Measurements from ENCODE around the gene SRCAP.

The SRCAP gene

DNA sequence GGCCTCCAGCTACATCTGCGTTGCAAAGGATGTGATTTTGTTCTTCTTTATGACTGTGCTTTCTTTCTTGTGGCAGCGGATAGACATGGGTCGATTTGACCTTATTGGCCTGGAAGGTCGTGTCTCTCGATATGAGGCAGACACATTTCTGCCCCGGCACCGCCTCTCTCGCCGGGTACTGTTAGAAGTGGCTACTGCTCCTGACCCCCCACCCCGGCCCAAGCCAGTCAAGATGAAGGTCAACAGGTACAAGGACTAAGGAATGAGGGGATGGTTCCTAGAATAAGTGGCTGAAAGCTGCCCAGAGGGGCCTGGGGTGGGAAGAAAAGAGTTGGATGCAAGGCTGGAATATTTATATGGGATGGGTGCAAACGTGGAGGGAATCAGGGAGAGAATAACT lies 21.1 kb downstream of the SRCAP start:
- H3K9me3 ChIP-seq (ENCODE audit: control insufficient read depth, low read length) = no peaks in the 10 kb centered on the region

DNA sequence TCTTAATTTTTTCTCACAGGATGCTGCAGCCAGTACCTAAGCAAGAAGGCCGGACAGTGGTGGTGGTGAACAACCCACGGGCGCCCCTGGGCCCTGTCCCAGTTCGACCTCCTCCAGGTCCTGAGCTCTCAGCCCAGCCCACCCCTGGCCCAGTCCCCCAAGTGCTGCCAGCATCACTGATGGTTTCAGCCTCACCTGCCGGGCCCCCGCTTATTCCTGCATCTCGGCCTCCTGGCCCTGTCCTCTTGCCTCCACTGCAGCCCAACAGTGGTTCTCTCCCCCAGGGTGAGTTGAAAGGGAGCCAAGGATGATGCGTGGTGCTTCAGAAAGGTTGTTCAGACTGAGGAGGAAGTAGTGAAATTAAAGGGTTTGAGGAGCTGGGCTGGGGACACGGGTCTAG lies 21.7 kb downstream of the SRCAP start:
- Histone ChIP-seq H3K4me3 (ENCODE audit: insufficient read depth, low read depth, low read length) (no peak overlapping the region), H3K4me1 (ENCODE audit: control insufficient read depth, insufficient read depth, low read length) (no peaks in the 10 kb centered on the region), H3K27ac (ENCODE audit: insufficient read depth, low read depth, low read length, poor library complexity, severe bottlenecking) (no peak overlapping the region), H3K36me3 (ENCODE audit: control insufficient read depth, insufficient read depth, low read length) (peaks cover 74% of the 10 kb centered on the region), H3K27me3 (ENCODE audit: control insufficient read depth, insufficient read depth, low read length, poor library complexity, severe bottlenecking) (no peaks in the 10 kb centered on the region), H3K9me3 (ENCODE audit: control insufficient read depth, low read length) (no peaks in the 10 kb centered on the region)
- WGBS, 2 experiments = 94 to 96% methylated on average over 8 of the region's 9 CpGs

More for the DNA sequence above, 21.1 kb downstream of the SRCAP start:
- Histone ChIP-seq H3K36me3 (ENCODE audit: control insufficient read depth, insufficient read depth, low read length) (peaks cover 71% of the 10 kb centered on the region), H3K27ac (ENCODE audit: insufficient read depth, low read depth, low read length, poor library complexity, severe bottlenecking) (no peak overlapping the region), H3K4me3 (ENCODE audit: insufficient read depth, low read depth, low read length) (no peak overlapping the region), H3K27me3 (ENCODE audit: control insufficient read depth, insufficient read depth, low read length, poor library complexity, severe bottlenecking) (no peaks in the 10 kb centered on the region), H3K4me1 (ENCODE audit: control insufficient read depth, insufficient read depth, low read length) (no peaks in the 10 kb centered on the region)
- 95 to 96% methylated on average over 11 of the region's 11 CpGs for WGBS, 2 experiments

DNA sequence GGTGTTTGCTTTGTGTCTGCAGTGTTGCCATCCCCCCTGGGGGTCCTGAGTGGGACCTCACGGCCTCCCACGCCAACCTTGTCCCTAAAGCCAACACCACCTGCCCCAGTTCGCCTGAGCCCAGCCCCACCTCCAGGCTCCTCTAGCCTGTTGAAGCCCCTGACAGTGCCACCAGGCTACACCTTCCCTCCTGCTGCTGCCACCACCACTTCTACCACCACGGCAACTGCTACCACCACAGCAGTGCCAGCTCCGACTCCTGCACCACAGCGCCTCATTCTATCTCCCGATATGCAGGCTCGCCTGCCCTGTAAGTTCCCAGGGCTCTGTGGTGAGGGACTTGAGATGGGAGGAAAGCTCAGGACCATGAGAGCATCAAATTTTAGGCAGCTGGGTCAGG lies 22.2 kb downstream of the SRCAP start:
- H3K9me3 ChIP-seq (ENCODE audit: control insufficient read depth, low read length) = no peaks in the 10 kb centered on the region
- no peak overlapping the region for H3K27ac ChIP-seq (ENCODE audit: insufficient read depth, low read depth, low read length, poor library complexity, severe bottlenecking)
- no peaks in the 10 kb centered on the region for H3K4me1 ChIP-seq (ENCODE audit: control insufficient read depth, insufficient read depth, low read length)
- H3K36me3 ChIP-seq (ENCODE audit: control insufficient read depth, insufficient read depth, low read length) = peaks cover 73% of the 10 kb centered on the region
- WGBS, 2 experiments = 95 to 97% methylated on average over 8 of the region's 8 CpGs
- no peak overlapping the region for H3K4me3 ChIP-seq (ENCODE audit: insufficient read depth, low read depth, low read length)
- H3K27me3 ChIP-seq (ENCODE audit: control insufficient read depth, insufficient read depth, low read length, poor library complexity, severe bottlenecking) = no peaks in the 10 kb centered on the region

DNA sequence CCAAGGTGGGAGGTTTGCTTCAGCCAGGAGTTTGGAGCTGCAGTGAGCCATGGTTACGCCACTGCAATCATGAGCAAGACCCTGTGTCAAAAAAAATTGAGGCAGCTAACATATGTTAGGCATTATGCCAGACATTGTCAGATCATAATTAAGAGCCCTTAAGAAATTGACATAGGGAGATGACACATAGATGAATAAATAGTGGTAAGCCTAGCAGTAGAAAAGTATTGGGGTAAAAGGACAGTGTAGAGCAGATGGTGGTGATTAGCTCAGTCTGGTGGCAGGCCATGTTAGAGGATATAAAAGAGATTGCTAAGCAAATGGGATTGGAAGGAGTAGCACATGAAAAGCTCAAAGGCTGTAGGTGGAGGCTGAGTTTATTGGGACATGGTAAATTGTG lies 22.6 kb downstream of the SRCAP start:
- no peak overlapping the region for H3K27ac ChIP-seq (ENCODE audit: insufficient read depth, low read depth, low read length, poor library complexity, severe bottlenecking)
- peaks cover 72% of the 10 kb centered on the region for H3K36me3 ChIP-seq (ENCODE audit: control insufficient read depth, insufficient read depth, low read length)
- no peak overlapping the region for H3K4me3 ChIP-seq (ENCODE audit: insufficient read depth, low read depth, low read length)
- H3K27me3 ChIP-seq (ENCODE audit: control insufficient read depth, insufficient read depth, low read length, poor library complexity, severe bottlenecking) = no peaks in the 10 kb centered on the region
- no peaks in the 10 kb centered on the region for H3K9me3 ChIP-seq (ENCODE audit: control insufficient read depth, low read length)
- no peaks in the 10 kb centered on the region for H3K4me1 ChIP-seq (ENCODE audit: control insufficient read depth, insufficient read depth, low read length)
- WGBS, 2 experiments = 90 to 93% methylated on average over 1 of the region's 1 CpG

DNA sequence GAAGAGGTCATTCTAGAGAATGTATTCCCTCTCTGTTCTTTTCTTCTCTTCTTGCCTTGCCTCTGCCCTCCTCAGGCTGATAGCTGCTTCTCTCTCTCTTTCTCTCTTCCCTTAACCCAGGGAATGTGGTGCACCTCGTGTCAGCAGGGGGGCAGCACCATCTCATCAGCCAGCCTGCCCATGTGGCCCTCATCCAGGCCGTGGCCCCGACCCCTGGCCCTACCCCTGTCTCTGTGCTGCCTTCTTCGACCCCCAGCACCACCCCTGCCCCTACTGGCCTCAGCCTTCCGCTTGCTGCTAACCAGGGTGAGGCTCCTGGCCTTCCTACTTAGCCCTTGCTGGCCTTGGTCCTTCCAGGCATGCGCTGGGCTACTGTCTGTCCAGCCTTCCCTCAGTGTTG lies 23.5 kb downstream of the SRCAP start:
- H3K36me3 ChIP-seq (ENCODE audit: control insufficient read depth, insufficient read depth, low read length) = peaks cover 70% of the 10 kb centered on the region
- WGBS, 2 experiments = 94 to 96% methylated on average over 6 of the region's 6 CpGs

DNA sequence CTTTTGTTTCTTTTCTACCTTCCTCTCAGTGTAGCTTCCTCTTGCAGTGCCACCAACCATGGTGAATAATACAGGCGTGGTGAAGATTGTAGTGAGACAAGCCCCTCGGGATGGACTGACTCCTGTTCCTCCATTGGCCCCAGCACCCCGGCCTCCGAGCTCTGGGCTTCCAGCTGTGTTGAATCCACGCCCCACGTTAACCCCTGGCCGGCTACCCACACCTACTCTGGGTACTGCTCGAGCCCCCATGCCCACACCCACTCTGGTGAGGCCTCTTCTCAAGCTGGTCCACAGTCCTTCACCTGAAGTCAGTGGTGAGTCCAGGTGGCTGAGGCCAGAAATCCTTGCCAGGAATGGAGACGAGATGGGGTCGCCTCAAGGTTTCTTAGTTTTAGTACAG lies 23.9 kb downstream of the SRCAP start:
- 95% methylated on average over 10 of the region's 10 CpGs for WGBS, 2 experiments
- Histone ChIP-seq H3K36me3 (ENCODE audit: control insufficient read depth, insufficient read depth, low read length) (peaks cover 70% of the 10 kb centered on the region), H3K4me1 (ENCODE audit: control insufficient read depth, insufficient read depth, low read length) (no peaks in the 10 kb centered on the region), H3K27me3 (ENCODE audit: control insufficient read depth, insufficient read depth, low read length, poor library complexity, severe bottlenecking) (no peaks in the 10 kb centered on the region), H3K27ac (ENCODE audit: insufficient read depth, low read depth, low read length, poor library complexity, severe bottlenecking) (no peak overlapping the region), H3K4me3 (ENCODE audit: insufficient read depth, low read depth, low read length) (no peak overlapping the region), H3K9me3 (ENCODE audit: control insufficient read depth, low read length) (no peaks in the 10 kb centered on the region)

More for the DNA sequence above, 23.5 kb downstream of the SRCAP start:
- Histone ChIP-seq H3K9me3 (ENCODE audit: control insufficient read depth, low read length) (no peaks in the 10 kb centered on the region), H3K4me3 (ENCODE audit: insufficient read depth, low read depth, low read length) (no peak overlapping the region), H3K27me3 (ENCODE audit: control insufficient read depth, insufficient read depth, low read length, poor library complexity, severe bottlenecking) (no peaks in the 10 kb centered on the region), H3K27ac (ENCODE audit: insufficient read depth, low read depth, low read length, poor library complexity, severe bottlenecking) (no peak overlapping the region), H3K4me1 (ENCODE audit: control insufficient read depth, insufficient read depth, low read length) (no peaks in the 10 kb centered on the region)

DNA sequence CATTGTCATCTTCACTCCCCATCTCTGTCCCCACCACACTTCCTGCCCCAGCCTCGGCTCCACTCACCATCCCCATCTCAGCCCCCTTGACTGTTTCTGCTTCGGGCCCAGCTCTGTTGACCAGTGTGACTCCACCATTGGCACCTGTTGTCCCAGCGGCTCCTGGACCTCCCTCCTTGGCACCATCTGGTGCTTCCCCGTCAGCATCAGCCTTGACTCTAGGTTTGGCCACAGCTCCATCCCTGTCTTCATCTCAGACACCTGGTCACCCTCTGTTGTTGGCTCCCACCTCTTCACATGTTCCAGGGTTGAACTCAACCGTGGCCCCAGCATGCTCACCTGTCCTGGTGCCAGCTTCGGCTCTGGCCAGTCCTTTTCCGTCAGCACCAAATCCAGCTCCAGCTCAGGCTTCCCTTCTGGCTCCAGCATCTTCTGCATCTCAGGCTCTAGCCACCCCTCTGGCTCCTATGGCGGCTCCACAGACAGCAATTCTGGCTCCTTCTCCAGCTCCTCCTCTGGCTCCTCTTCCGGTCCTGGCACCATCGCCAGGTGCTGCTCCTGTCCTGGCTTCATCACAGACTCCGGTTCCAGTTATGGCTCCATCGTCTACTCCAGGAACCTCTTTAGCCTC lies 24.9 kb downstream of the SRCAP start:
- no peaks in the 10 kb centered on the region for H3K9me3 ChIP-seq (ENCODE audit: control insufficient read depth, low read length)
- no peak overlapping the region for H3K27ac ChIP-seq (ENCODE audit: insufficient read depth, low read depth, low read length, poor library complexity, severe bottlenecking)
- H3K4me3 ChIP-seq (ENCODE audit: insufficient read depth, low read depth, low read length) = no peak overlapping the region
- H3K27me3 ChIP-seq (ENCODE audit: control insufficient read depth, insufficient read depth, low read length, poor library complexity, severe bottlenecking) = no peaks in the 10 kb centered on the region
- peaks cover 66% of the 10 kb centered on the region for H3K36me3 ChIP-seq (ENCODE audit: control insufficient read depth, insufficient read depth, low read length)
- WGBS, 2 experiments = 96 to 97% methylated on average over 12 of the region's 12 CpGs
- no peaks in the 10 kb centered on the region for H3K4me1 ChIP-seq (ENCODE audit: control insufficient read depth, insufficient read depth, low read length)

DNA sequence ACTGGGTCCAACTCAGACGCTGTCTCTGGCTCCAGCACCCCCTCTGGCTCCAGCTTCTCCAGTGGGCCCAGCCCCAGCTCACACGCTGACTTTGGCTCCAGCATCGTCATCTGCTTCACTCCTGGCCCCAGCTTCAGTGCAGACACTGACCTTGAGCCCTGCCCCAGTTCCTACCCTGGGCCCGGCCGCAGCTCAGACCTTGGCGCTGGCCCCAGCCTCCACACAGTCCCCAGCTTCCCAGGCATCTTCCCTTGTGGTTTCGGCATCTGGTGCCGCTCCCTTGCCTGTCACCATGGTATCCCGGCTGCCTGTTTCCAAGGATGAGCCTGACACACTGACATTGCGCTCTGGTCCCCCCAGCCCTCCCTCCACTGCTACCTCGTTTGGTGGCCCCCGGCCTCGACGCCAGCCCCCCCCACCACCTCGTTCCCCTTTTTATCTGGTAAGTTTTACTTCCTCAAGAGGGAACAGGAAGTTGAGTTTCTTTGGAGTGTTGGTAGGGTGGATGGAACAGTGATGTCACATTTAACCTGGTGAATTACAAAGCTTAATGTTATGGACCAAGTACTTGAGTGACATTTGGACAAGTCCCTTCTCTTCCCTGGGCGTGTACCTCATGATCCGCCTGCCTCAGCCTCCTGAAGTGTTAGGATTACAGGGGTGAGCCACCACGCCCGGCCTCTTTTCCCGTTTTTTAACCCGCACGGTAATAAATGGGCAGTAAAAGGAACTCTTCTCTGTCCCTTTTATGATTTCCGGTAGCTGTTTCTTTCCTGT lies 25.9 kb downstream of the SRCAP start:
- WGBS, 2 experiments = 96 to 97% methylated on average over 19 to 23 of the region's 23 CpGs
- peaks cover 71% of the 10 kb centered on the region for H3K36me3 ChIP-seq (ENCODE audit: control insufficient read depth, insufficient read depth, low read length)
- no peak overlapping the region for H3K4me3 ChIP-seq (ENCODE audit: insufficient read depth, low read depth, low read length)
- H3K27me3 ChIP-seq (ENCODE audit: control insufficient read depth, insufficient read depth, low read length, poor library complexity, severe bottlenecking) = no peaks in the 10 kb centered on the region
- H3K4me1 ChIP-seq (ENCODE audit: control insufficient read depth, insufficient read depth, low read length) = no peaks in the 10 kb centered on the region
- no peak overlapping the region for H3K27ac ChIP-seq (ENCODE audit: insufficient read depth, low read depth, low read length, poor library complexity, severe bottlenecking)
- no peaks in the 10 kb centered on the region for H3K9me3 ChIP-seq (ENCODE audit: control insufficient read depth, low read length)

DNA sequence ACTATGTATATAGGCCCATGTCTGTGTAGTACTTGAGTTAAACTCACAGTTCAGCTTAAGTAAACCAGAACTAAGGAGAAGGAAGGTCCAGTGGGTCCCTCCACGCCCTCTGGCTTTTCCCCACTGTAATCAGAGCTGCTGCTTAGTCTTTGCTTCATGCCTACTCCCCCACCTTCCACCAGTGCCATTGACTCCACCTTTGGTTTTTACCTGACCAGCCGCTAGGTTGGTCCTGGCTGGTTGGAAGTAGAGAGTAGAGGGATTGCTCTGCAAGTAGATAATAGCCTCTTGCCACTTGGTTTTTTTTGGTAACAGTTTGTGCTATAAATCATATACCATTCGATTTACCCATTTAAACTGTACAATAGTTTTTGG lies 26.4 kb downstream of the SRCAP start:
- Histone ChIP-seq H3K4me3 (ENCODE audit: insufficient read depth, low read depth, low read length) (no peak overlapping the region), H3K27ac (ENCODE audit: insufficient read depth, low read depth, low read length, poor library complexity, severe bottlenecking) (no peak overlapping the region), H3K27me3 (ENCODE audit: control insufficient read depth, insufficient read depth, low read length, poor library complexity, severe bottlenecking) (no peaks in the 10 kb centered on the region), H3K4me1 (ENCODE audit: control insufficient read depth, insufficient read depth, low read length) (no peaks in the 10 kb centered on the region), H3K9me3 (ENCODE audit: control insufficient read depth, low read length) (no peaks in the 10 kb centered on the region), H3K36me3 (ENCODE audit: control insufficient read depth, insufficient read depth, low read length) (peaks cover 74% of the 10 kb centered on the region)
- 80 to 84% methylated on average over 2 of the region's 3 CpGs for WGBS, 2 experiments

DNA sequence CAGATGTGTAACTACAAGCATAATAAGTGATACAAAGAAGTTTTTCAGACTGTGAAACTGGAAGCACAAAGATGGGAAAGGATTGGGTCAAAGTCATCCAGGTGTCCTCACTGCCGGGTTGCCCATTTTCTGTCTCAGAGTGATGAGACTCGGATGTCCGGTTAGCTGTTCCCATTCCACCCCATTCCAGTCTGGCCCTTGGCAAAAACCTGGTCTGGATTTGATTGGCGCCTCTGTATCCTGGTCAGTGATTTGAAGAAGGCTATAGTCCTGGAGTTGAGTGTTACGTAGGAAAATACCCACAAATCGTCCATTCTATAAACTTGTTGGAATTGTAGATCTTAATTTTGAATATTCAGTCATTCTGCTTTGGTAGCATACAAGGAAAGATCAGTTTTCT lies 29.4 kb downstream of the SRCAP start:
- no peaks in the 10 kb centered on the region for H3K4me1 ChIP-seq (ENCODE audit: control insufficient read depth, insufficient read depth, low read length)
- H3K4me3 ChIP-seq (ENCODE audit: insufficient read depth, low read depth, low read length) = no peak overlapping the region
- H3K9me3 ChIP-seq (ENCODE audit: control insufficient read depth, low read length) = no peaks in the 10 kb centered on the region
- H3K27me3 ChIP-seq (ENCODE audit: control insufficient read depth, insufficient read depth, low read length, poor library complexity, severe bottlenecking) = no peaks in the 10 kb centered on the region
- H3K36me3 ChIP-seq (ENCODE audit: control insufficient read depth, insufficient read depth, low read length) = peaks cover 62% of the 10 kb centered on the region
- no peak overlapping the region for H3K27ac ChIP-seq (ENCODE audit: insufficient read depth, low read depth, low read length, poor library complexity, severe bottlenecking)
- 91 to 100% methylated on average over 6 of the region's 6 CpGs for WGBS, 2 experiments

Measured in ectodermal cell (in vitro differentiated cells).